GM23338 (cell line): ENCODE results near the gene MLLT3. TPM values are rescaled to one million over a fixed set of nuclear protein-coding genes. Genes with fewer than 3 reads are reported as not detected.

Experiments
- ATAC-seq: fragments of 200-7000 bp; cut with Tn5 transposase; 3 replicates; pipeline ENCODE4 v1.9.1; 2020
- DNase-seq: peaks from one replicate; pipeline ENCODE4 v3.0.0-alpha.2; 2015; ENCODE audit warnings: low spot score
- H2AFZ ChIP-seq: fragments of 200-600 bp; sonication (generic); 2 replicates; pipeline ENCODE4 v1.8.0; 2016; ENCODE audit warnings: antibody characterized with exemption, mild to moderate bottlenecking, moderate library complexity
- H3F3A ChIP-seq: fragments of 200-600 bp; sonication (generic); replicated peaks from 2 replicates; pipeline ENCODE4 v1.8.0; 2017; ENCODE audit warnings: antibody characterized with exemption, mixed run types, low read depth
- H3K27ac ChIP-seq: fragments of 200-600 bp; sonication (generic); 2 replicates; pipeline ENCODE4 v1.6.1; 2016; ENCODE audit warnings: low read depth
- H3K27me3 ChIP-seq: fragments of 200-600 bp; sonication (generic); 2 replicates; pipeline ENCODE4 v1.8.0; 2016; ENCODE audit warnings: mild to moderate bottlenecking, mixed run types, moderate library complexity; ENCODE audit not compliant: insufficient read depth
- H3K36me3 ChIP-seq: fragments of 200-600 bp; sonication (generic); 2 replicates; pipeline ENCODE4 v1.8.0; 2016; ENCODE audit warnings: mild to moderate bottlenecking; ENCODE audit not compliant: insufficient read depth
- H3K4me1 ChIP-seq: fragments of 200-600 bp; sonication (generic); 2 replicates; pipeline ENCODE4 v1.8.0; 2016; ENCODE audit warnings: mild to moderate bottlenecking, moderate library complexity; ENCODE audit not compliant: insufficient read depth
- H3K4me2 ChIP-seq: fragments of 200-600 bp; sonication (generic); 2 replicates; pipeline ENCODE4 v1.7.1; 2017; ENCODE audit warnings: mixed run types
- H3K4me3 ChIP-seq: fragments of 200-600 bp; sonication (generic); 2 replicates; pipeline ENCODE4 v1.6.1; 2016; ENCODE audit warnings: mixed run types
- H3K79me2 ChIP-seq: fragments of 200-600 bp; sonication (generic); replicated peaks from 2 replicates; pipeline ENCODE4 v1.8.0; 2017; ENCODE audit warnings: mild to moderate bottlenecking; ENCODE audit not compliant: insufficient read depth
- H3K9me2 ChIP-seq: fragments of 200-600 bp; sonication (generic); 2 replicates; pipeline ENCODE4 v1.8.0; 2017; ENCODE audit not compliant: insufficient read depth
- H4K20me1 ChIP-seq: fragments of 200-600 bp; sonication (generic); replicated peaks from 2 replicates; pipeline ENCODE4 v1.8.0; 2017; ENCODE audit warnings: mild to moderate bottlenecking; ENCODE audit not compliant: insufficient read depth
- H3K27ac Mint-ChIP-seq: 2 replicates; pipeline ENCODE4 v1.8.0; 2020; ENCODE audit warnings: inconsistent platforms, mild to moderate bottlenecking, moderate library complexity, mixed read lengths
- H3K27me3 Mint-ChIP-seq: 3 replicates; pipeline ENCODE4 v1.8.0; 2022; ENCODE audit warnings: low read depth, mild to moderate bottlenecking, moderate library complexity, mixed read lengths, inconsistent platforms; ENCODE audit not compliant: insufficient read depth, poor library complexity
- H3K36me3 Mint-ChIP-seq: 3 replicates; pipeline ENCODE4 v1.8.0; 2021; ENCODE audit warnings: low read depth, mild to moderate bottlenecking, inconsistent platforms, moderate library complexity, mixed read lengths
- H3K4me1 Mint-ChIP-seq: 3 replicates; pipeline ENCODE4 v1.8.0; 2020; ENCODE audit warnings: mild to moderate bottlenecking, inconsistent platforms, mixed read lengths
- H3K4me3 Mint-ChIP-seq: 3 replicates; pipeline ENCODE4 v1.8.0; 2021; ENCODE audit warnings: moderate library complexity, mild to moderate bottlenecking, inconsistent platforms, mixed read lengths
- H3K9me3 Mint-ChIP-seq: 3 replicates; pipeline ENCODE4 v1.8.0; 2020; ENCODE audit warnings: moderate library complexity, mild to moderate bottlenecking, inconsistent platforms, mixed read lengths
- CREB1 ChIP-seq: fragments of 250-450 bp; sonication (Bioruptor Pico); IDR thresholded peaks from 2 replicates; pipeline ENCODE4 v1.5.0; 2020; ENCODE audit warnings: low read depth, mild to moderate bottlenecking, moderate library complexity
- EZH2 ChIP-seq: fragments of 200-600 bp; sonication (generic); IDR thresholded peaks from one replicate; pipeline ENCODE4 v1.8.0; 2017; ENCODE audit warnings: antibody characterized with exemption, mild to moderate bottlenecking, low read depth; ENCODE audit not compliant: unreplicated experiment
- EZH2phosphoT487 ChIP-seq: fragments of 200-600 bp; sonication (generic); IDR thresholded peaks from one replicate; pipeline ENCODE4 v1.8.1; 2018; ENCODE audit warnings: antibody characterized with exemption; ENCODE audit not compliant: unreplicated experiment
- JUNB ChIP-seq: IDR thresholded peaks from one replicate; pipeline ENCODE4 v1.6.1; 2016; ENCODE audit warnings: antibody characterized with exemption; ENCODE audit not compliant: unreplicated experiment
- NANOG ChIP-seq: IDR thresholded peaks from 2 replicates; pipeline ENCODE4 v1.6.1; 2016; ENCODE audit warnings: antibody characterized with exemption, borderline replicate concordance
- POLR2AphosphoS5 ChIP-seq: IDR thresholded peaks from 2 replicates; pipeline ENCODE4 v1.6.1; 2016; ENCODE audit warnings: antibody characterized with exemption, low read depth
- STAT1 ChIP-seq: IDR thresholded peaks from one replicate; pipeline ENCODE4 v1.6.1; 2016; ENCODE audit warnings: antibody characterized with exemption; ENCODE audit not compliant: unreplicated experiment
- ZNF114 ChIP-seq: fragments of 250-450 bp; sonication (Bioruptor Pico); IDR thresholded peaks from 2 replicates; pipeline ENCODE4 v1.5.0; 2020; ENCODE audit warnings: mild to moderate bottlenecking, moderate library complexity
- ZNF331 ChIP-seq: fragments of 250-450 bp; sonication (Bioruptor Pico); IDR thresholded peaks from 2 replicates; pipeline ENCODE4 v1.5.0; 2020; ENCODE audit warnings: low read depth, mild to moderate bottlenecking, moderate library complexity
- polyA plus RNA-seq: library from polyadenylated mRNA; unstranded; fragments of >200 nt; fragmentation: Nextera tagmentation; extraction: Ambion mirVana; gene quantifications from 2 replicates; pipeline ENCODE4 v1.2.1, GENCODE V29; 2016
- total RNA-seq: library from RNA; depleted of rRNA; stranded (reverse); fragments of >200 nt; shearing (Covaris generic); gene quantifications from 2 replicates; pipeline ENCODE4 v1.2.3, GENCODE V29; 2014
- TF ChIP-seq, protein P1 (sequence below), 2 experiments: fragments of 200-600 bp in 1 of 2; sonication (generic) in 1 of 2; conservative IDR thresholded peaks; 2 replicates each; pipeline versions ENCODE4 v1.5.1 to v1.6.1; 2016 to 2017; ENCODE audit warnings: antibody characterized with exemption in 2 of 2, low read depth in 2 of 2, mild to moderate bottlenecking in 2 of 2, moderate library complexity in 1 of 2
- TF ChIP-seq, protein P2 (sequence below): IDR thresholded peaks from one replicate; pipeline ENCODE4 v1.6.1; 2018; ENCODE audit warnings: antibody characterized with exemption; ENCODE audit not compliant: unreplicated experiment
- TF ChIP-seq, protein P3 (sequence below): fragments of 250-450 bp; sonication (Bioruptor Pico); IDR thresholded peaks from 2 replicates; pipeline ENCODE4 v1.5.0; 2020; ENCODE audit warnings: mild to moderate bottlenecking, moderate library complexity
- TF ChIP-seq, protein P4 (sequence below): IDR thresholded peaks from 2 replicates; pipeline ENCODE4 v1.6.1; 2016; ENCODE audit warnings: antibody characterized with exemption

Gene MLLT3
- total and polyA plus RNA-seq, 2 experiments from 2014 or later: 7.5 to 9.5 TPM

DNA sequence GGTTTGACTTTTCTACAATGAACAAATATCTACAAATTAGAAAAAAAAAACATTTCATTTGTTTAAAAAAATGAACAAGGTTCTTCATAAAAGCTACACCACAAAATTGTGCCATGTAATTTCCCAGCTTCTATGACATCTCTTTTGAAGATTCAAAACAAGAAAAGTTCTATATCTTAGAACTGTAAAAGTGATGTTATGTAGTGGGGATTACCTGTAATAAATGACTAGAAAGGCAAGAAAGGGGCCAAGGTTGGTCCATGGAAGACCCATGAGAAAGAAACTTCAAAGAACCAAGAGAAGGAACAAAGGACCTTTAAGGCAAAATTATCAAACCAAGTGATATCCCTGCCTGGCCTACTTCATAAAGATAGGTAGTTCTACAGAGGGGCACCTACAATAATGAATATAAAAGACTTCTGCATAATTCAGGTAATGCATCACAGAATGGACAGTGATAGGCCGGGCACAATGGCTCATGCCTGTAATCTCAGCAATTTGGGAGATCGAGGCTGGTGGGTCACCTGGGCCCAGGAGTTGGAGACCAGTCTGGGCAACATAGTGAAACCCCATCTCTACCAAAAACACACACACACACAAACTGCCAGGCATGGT lies 7.6 kb downstream of the MLLT3 start:
- Mint-ChIP-seq H3K9me3 (no peaks in the 10 kb centered on the region), H3K4me1 (peaks cover 4% of the 10 kb centered on the region; the same call in 2 of the 3 replicates), H3K4me3 (no peak overlapping the region), H3K27ac (no peak overlapping the region), H3K27me3 (peaks cover 14% of the 10 kb centered on the region), H3K36me3 (no peaks in the 10 kb centered on the region)
- no peak overlapping the region for H3K4me3 ChIP-seq
- H3K36me3 ChIP-seq: no peaks in the 10 kb centered on the region
- peaks cover 5% of the 10 kb centered on the region for H3K4me1 ChIP-seq
- no peaks in the 10 kb centered on the region for H4K20me1 ChIP-seq
- H3K27me3 ChIP-seq: peaks cover 19% of the 10 kb centered on the region
- no peak for TF ChIP-seq ZNF114 (CRISPR knock-in tag)
- no peak for TF ChIP-seq CREB1 (CRISPR knock-in tag)
- TF ChIP-seq STAT1: no peak
- TF ChIP-seq EZH2: no peak
- TF ChIP-seq, protein P1, sequence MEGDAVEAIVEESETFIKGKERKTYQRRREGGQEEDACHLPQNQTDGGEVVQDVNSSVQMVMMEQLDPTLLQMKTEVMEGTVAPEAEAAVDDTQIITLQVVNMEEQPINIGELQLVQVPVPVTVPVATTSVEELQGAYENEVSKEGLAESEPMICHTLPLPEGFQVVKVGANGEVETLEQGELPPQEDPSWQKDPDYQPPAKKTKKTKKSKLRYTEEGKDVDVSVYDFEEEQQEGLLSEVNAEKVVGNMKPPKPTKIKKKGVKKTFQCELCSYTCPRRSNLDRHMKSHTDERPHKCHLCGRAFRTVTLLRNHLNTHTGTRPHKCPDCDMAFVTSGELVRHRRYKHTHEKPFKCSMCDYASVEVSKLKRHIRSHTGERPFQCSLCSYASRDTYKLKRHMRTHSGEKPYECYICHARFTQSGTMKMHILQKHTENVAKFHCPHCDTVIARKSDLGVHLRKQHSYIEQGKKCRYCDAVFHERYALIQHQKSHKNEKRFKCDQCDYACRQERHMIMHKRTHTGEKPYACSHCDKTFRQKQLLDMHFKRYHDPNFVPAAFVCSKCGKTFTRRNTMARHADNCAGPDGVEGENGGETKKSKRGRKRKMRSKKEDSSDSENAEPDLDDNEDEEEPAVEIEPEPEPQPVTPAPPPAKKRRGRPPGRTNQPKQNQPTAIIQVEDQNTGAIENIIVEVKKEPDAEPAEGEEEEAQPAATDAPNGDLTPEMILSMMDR (conservative IDR thresholded peaks at IDR 0.05; ENCODE audit: low read depth in 2 of 2): no peak
- no peak for TF ChIP-seq NANOG
- TF ChIP-seq JUNB: no peak
- TF ChIP-seq ZNF331 (CRISPR knock-in tag): no peak
- TF ChIP-seq, protein P2, sequence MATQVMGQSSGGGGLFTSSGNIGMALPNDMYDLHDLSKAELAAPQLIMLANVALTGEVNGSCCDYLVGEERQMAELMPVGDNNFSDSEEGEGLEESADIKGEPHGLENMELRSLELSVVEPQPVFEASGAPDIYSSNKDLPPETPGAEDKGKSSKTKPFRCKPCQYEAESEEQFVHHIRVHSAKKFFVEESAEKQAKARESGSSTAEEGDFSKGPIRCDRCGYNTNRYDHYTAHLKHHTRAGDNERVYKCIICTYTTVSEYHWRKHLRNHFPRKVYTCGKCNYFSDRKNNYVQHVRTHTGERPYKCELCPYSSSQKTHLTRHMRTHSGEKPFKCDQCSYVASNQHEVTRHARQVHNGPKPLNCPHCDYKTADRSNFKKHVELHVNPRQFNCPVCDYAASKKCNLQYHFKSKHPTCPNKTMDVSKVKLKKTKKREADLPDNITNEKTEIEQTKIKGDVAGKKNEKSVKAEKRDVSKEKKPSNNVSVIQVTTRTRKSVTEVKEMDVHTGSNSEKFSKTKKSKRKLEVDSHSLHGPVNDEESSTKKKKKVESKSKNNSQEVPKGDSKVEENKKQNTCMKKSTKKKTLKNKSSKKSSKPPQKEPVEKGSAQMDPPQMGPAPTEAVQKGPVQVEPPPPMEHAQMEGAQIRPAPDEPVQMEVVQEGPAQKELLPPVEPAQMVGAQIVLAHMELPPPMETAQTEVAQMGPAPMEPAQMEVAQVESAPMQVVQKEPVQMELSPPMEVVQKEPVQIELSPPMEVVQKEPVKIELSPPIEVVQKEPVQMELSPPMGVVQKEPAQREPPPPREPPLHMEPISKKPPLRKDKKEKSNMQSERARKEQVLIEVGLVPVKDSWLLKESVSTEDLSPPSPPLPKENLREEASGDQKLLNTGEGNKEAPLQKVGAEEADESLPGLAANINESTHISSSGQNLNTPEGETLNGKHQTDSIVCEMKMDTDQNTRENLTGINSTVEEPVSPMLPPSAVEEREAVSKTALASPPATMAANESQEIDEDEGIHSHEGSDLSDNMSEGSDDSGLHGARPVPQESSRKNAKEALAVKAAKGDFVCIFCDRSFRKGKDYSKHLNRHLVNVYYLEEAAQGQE: no peak
- TF ChIP-seq, protein P3, sequence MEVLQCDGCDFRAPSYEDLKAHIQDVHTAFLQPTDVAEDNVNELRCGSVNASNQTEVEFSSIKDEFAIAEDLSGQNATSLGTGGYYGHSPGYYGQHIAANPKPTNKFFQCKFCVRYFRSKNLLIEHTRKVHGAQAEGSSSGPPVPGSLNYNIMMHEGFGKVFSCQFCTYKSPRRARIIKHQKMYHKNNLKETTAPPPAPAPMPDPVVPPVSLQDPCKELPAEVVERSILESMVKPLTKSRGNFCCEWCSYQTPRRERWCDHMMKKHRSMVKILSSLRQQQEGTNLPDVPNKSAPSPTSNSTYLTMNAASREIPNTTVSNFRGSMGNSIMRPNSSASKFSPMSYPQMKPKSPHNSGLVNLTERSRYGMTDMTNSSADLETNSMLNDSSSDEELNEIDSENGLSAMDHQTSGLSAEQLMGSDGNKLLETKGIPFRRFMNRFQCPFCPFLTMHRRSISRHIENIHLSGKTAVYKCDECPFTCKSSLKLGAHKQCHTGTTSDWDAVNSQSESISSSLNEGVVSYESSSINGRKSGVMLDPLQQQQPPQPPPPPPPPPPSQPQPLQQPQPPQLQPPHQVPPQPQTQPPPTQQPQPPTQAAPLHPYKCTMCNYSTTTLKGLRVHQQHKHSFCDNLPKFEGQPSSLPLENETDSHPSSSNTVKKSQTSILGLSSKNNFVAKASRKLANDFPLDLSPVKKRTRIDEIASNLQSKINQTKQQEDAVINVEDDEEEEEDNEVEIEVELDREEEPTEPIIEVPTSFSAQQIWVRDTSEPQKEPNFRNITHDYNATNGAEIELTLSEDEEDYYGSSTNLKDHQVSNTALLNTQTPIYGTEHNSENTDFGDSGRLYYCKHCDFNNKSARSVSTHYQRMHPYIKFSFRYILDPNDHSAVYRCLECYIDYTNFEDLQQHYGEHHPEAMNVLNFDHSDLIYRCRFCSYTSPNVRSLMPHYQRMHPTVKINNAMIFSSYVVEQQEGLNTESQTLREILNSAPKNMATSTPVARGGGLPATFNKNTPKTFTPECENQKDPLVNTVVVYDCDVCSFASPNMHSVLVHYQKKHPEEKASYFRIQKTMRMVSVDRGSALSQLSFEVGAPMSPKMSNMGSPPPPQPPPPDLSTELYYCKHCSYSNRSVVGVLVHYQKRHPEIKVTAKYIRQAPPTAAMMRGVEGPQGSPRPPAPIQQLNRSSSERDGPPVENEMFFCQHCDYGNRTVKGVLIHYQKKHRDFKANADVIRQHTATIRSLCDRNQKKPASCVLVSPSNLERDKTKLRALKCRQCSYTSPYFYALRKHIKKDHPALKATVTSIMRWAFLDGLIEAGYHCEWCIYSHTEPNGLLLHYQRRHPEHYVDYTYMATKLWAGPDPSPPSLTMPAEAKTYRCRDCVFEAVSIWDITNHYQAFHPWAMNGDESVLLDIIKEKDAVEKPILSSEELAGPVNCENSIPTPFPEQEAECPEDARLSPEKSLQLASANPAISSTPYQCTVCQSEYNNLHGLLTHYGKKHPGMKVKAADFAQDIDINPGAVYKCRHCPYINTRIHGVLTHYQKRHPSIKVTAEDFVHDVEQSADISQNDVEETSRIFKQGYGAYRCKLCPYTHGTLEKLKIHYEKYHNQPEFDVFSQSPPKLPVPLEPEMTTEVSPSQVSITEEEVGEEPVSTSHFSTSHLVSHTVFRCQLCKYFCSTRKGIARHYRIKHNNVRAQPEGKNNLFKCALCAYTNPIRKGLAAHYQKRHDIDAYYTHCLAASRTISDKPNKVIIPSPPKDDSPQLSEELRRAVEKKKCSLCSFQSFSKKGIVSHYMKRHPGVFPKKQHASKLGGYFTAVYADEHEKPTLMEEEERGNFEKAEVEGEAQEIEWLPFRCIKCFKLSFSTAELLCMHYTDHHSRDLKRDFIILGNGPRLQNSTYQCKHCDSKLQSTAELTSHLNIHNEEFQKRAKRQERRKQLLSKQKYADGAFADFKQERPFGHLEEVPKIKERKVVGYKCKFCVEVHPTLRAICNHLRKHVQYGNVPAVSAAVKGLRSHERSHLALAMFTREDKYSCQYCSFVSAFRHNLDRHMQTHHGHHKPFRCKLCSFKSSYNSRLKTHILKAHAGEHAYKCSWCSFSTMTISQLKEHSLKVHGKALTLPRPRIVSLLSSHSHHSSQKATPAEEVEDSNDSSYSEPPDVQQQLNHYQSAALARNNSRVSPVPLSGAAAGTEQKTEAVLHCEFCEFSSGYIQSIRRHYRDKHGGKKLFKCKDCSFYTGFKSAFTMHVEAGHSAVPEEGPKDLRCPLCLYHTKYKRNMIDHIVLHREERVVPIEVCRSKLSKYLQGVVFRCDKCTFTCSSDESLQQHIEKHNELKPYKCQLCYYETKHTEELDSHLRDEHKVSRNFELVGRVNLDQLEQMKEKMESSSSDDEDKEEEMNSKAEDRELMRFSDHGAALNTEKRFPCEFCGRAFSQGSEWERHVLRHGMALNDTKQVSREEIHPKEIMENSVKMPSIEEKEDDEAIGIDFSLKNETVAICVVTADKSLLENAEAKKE (CRISPR knock-in tag): no peak
- no peak for TF ChIP-seq POLR2AphosphoS5
- TF ChIP-seq, protein P4, sequence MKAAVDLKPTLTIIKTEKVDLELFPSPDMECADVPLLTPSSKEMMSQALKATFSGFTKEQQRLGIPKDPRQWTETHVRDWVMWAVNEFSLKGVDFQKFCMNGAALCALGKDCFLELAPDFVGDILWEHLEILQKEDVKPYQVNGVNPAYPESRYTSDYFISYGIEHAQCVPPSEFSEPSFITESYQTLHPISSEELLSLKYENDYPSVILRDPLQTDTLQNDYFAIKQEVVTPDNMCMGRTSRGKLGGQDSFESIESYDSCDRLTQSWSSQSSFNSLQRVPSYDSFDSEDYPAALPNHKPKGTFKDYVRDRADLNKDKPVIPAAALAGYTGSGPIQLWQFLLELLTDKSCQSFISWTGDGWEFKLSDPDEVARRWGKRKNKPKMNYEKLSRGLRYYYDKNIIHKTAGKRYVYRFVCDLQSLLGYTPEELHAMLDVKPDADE: no peak
- TF ChIP-seq EZH2phosphoT487: no peak
- H2AFZ ChIP-seq: no peak overlapping the region
- H3K79me2 ChIP-seq: no peaks in the 10 kb centered on the region; the same call in 1 of the 2 replicates
- no peak for DNase-seq
- H3F3A ChIP-seq: no peaks in the 10 kb centered on the region; the same call in 1 of the 2 replicates
- no peak overlapping the region for H3K27ac ChIP-seq
- no peaks in the 10 kb centered on the region for H3K9me2 ChIP-seq
- ATAC-seq: no peak
- no peak overlapping the region for H3K4me2 ChIP-seq
